ENCODE data around the gene ADD1.
"Not testable (repeated sequence)": the region's sequence is repeated elsewhere in the genome, so short reads cannot be mapped to it uniquely, and the experiment has no call there.

Gene ADD1

DNA sequence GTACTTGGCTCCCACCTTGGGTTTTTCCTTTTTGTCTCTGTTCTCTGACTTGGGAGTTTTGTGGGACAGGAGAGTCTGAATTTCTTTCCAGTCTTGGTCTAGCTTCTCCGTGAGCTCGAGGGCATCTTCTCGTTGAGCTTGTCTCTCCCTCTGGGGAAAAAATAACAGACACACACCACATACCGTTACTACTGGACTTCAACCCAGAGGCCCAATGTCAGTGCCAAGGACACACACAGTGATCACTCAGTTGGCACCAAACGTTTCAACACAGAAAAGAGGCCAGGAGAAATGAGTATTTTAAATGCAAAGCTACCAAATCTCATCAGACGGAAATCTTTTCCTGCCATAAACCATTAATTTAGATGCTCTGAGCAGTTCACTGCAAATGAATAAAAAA, 109.9 kb downstream of the ADD1 start:
- no peak for DNase-seq (ENCODE audit: low read depth, low spot score)
- no peak overlapping the region for H3K27ac ChIP-seq

DNA sequence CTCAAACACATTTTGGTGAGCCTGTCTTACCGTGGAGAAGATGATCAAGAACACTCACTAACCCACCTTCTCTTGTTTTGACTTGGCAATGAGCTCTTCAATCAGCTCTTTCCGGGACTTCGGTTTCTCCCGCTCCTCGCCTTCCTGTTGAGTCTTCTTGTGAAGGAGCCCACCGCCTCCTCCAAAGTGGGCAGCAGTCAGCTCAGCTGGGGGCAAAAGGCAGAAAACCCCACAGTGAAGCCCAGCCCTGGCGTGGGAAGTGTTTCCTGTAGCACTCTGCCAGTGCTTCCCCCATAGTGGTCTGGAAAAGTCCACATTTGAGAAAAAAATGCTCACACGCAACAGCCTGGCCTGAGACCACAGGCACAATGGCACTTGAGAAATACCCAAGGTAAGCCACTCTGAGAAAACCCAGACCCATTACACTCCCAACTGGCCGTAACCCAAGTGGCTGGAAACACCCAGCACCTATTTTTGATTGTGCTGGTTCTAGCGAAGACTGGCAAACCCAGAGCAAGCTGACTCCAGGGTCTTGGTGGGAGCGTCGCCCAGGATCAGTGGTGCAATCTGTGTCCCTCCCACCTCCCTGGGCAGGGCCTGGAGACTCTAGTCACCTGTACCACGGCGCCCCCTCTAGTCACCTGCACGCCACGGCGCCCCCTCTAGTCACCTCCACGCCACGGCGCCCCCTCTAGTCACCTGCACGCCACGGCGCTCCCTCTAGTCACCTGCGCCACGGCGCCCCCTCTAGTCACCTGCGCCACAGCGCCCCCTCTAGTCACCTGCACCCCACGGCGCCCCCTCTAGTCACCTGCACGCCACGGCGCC, 110.9 kb downstream of the ADD1 start:
- DNase-seq (ENCODE audit: low read depth, low spot score): no peak

DNA sequence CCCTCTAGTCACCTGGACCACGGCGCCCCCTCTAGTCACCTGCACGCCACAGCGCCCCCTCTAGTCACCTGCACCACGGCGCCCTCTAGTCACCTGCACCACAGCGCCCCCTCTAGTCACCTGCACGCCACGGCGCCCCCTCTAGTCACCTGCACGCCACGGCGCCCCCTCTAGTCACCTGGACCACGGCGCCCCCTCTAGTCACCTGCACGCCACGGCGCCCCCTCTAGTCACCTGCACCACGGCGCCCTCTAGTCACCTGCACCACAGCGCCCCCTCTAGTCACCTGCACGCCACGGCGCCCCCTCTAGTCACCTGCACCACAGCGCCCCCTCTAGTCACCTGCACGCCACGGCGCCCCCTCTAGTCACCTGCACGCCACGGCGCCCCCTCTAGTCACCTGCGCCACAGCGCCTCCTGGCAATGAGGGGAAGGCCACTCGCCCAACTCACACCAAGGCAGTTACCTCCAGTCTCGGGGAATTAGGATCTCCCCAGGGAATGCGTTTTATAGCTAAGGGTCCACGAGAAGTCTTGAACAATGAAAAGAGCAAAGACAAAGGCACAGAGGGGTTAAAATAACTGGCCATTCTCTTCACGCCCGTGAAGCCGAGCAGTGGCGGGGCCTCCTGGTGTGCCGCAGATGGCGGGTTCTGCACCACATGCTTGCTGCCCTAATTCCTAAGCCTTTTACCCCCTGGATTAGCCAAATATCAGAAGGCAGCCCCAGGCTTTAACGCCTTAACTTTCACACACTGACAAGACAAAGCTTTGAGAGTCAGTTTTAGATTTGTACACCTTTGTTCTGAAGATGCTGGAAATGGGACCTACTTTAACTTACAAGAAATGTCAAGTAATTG, 111.8 kb downstream of the ADD1 start:
- H3K27ac ChIP-seq: not testable (repeated sequence)

More for the DNA sequence above, 110.9 kb downstream of the ADD1 start:
- no peak overlapping the region for H3K27ac ChIP-seq

GRCh38 chr4:2958446-2958845, 114.8 kb downstream of the ADD1 start:
- no peak overlapping the region for H3K27ac ChIP-seq
- no peak for DNase-seq (ENCODE audit: low read depth, low spot score)

More for the DNA sequence above, 111.8 kb downstream of the ADD1 start:
- not testable (repeated sequence) for DNase-seq (ENCODE audit: low read depth, low spot score)

- H3K27ac ChIP-seq; DNase-seq (ENCODE audit: low read depth, low spot score): not testable (repeated sequence)
These were observed 116.8 kb downstream of the ADD1 start for GRCh38 chr4:2960450-2960849.

DNA sequence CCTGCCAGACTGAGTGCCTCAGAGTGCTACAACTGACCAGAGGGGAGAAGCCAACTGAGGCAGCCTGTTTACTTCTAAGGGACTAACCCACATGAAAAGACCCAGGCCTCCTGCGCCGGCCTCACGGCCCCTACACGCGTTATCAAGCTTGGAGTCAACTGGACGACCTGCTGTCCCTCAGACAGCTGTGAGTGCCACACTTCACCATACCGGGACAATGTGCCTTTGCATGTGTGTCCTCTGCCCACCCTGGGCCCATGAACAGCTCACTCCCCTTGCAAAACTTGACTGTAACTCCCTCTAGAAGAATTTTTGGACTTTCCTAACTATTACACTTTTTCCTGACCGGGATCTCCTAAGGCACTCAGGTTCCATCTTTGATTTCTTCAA, 117.8 kb downstream of the ADD1 start:
- DNase-seq (ENCODE audit: low read depth, low spot score): no peak
- no peak overlapping the region for H3K27ac ChIP-seq

GRCh38 chr4:2961811-2962441, 118.3 kb downstream of the ADD1 start:
- no peak for DNase-seq (ENCODE audit: low read depth, low spot score)
- H3K27ac ChIP-seq: peak overlapping the region; percentile 67

DNA sequence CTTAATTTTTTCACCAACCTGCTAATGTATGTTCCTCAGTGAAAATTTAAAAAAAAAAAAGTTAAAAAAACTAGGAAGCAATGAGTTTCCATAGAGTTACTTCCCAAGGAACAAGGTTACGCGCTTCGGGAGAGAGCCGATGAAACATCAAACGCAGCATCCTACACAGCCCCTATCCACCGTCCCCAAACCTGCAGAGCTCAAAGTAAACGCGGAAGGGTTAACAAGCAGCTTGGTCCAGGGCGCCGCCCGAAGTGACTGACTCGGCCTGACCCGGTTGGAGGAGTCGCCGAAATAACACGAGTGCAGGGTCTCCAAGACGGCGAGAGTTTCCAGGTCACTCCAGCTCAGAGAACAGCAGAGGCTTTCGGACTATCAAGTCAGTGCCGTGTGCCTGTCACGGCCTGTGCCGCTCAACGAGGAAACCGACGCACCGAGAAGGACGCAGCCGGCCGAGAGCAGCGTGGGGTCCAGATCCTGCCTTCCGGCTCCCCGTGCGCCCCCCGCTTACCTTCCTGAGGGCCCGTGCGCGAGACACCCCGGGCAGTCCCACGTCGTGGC, 119.0 kb downstream of the ADD1 start:
- H3K27ac ChIP-seq: peak overlapping the region; percentile 67
- no peak for DNase-seq (ENCODE audit: low read depth, low spot score)

DNA sequence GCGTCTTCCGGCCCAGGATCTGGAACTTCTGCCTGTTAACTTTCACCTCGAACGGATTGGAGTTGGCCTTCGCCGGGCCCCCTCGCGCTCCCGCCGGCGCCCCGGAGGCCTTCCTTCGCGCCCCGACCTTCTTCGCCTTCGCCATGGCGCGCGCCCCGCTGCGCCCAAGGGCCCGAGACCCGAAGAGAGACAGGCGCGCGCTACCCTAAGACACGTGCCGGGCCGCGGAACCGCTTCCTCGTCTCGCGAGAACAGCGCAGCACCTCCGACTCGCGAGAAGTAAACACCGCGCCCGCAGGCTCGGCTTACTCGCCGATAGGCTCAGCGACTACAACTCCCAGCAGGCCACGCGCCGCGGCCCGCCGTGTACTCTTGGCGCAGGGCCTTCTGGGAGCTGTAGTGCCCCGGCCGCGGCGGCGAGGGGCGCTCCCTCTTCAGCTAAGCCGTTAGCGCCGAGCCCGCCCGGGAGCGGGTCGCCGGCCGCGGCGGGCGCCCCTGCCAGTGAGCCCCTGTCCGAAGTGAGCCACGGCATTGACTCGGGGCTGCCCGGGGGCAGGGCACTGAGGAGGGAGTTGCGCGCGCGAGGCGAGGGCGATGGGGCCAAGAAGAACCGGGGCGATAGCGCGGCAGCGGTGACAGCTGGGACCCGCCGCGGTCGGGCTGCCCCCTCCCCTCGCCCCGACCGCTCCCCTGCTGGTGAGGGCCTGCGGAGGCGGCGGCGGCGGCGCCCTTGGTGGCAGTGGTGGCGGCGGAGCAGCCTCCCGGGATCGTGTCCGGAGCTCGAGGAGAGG, 119.7 kb downstream of the ADD1 start, which contains the start of the genes GRK4 and NOP14:
Gene GRK4, plus strand, starts transcription at position 397 of the 791 bp plus-strand sequence. CDS start 500 bp downstream, outside the sequence.
Gene NOP14, minus strand, starts transcription at position 232 of the 791 bp plus-strand sequence. Its CDS starts 87 bp downstream, at position 145.
- DNase-seq (ENCODE audit: low read depth, low spot score): peak; percentile 94
- H3K27ac ChIP-seq: peak within 1 kb of the TSS; percentile 67

GRCh38 chr4:2963966-2964471, 120.4 kb downstream of the ADD1 start:
- DNase-seq (ENCODE audit: low read depth, low spot score): no peak
- H3K27ac ChIP-seq: no peak overlapping the region

DNA sequence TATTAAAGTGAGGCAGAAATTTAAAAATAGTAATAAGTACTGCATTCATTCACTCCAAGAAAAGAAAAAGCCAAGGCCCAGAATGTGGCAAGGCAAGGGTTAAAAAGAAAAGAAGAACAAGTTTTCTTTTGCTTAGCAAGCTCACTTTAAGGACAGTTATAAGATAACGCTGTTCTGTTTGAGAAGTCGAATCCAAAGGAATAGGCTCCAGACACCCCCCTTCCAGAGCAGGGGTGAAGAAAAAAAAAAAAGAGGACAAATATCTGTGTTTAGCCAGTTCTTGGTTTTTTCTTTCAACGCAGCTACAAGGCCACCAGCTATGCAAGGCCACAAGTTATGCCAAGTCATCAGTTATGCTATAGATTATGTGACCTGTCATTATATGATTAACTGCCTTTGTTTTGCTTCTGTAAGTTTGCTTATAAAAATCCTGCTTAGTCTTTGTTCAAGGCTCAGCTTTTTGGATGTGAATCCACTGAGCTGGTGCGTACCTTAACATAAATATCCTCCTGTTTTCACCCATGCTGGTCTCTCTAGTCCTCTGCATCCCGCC, 121.1 kb downstream of the ADD1 start:
- DNase-seq (ENCODE audit: low read depth, low spot score): no peak
- no peak overlapping the region for H3K27ac ChIP-seq

- DNase-seq (ENCODE audit: low read depth, low spot score): no peak
- no peak overlapping the region for H3K27ac ChIP-seq
These were observed 121.6 kb downstream of the ADD1 start for GRCh38 chr4:2965262-2965661.

GRCh38 chr4:2968381-2968780, 124.7 kb downstream of the ADD1 start:
- no peak overlapping the region for H3K27ac ChIP-seq
- DNase-seq (ENCODE audit: low read depth, low spot score): no peak

GRCh38 chr4:2971275-2971674, 127.6 kb downstream of the ADD1 start:
- no peak for DNase-seq (ENCODE audit: low read depth, low spot score)
- H3K27ac ChIP-seq: no peak overlapping the region

- DNase-seq (ENCODE audit: low read depth, low spot score): no peak
- no peak overlapping the region for H3K27ac ChIP-seq
These were observed 133.8 kb downstream of the ADD1 start for GRCh38 chr4:2977211-2978088.

All from epithelial cell of prostate (primary cell).